Measurements from ENCODE around the gene TSHR.

- TF ChIP-seq RAD21 (IDR thresholded peaks at IDR 0.05; ENCODE audit: low read depth) (no peak), REST (IDR thresholded peaks at IDR 0.05; ENCODE audit: low read depth) (no peak), TAF1 (IDR thresholded peaks at IDR 0.05; ENCODE audit: low read depth) (no peak), ZBTB7A (IDR thresholded peaks at IDR 0.05; ENCODE audit: low read depth) (no peak)
These were observed 67.8 kb downstream of the TSHR start for GRCh38 chr14:81023095-81023710.

Data from Ishikawa (cell line).